ENCODE results near the gene UQCRFS1.

- TF ChIP-seq POLR2A (IDR thresholded peaks at IDR 0.05) (no peak), CTCF (IDR thresholded peaks at IDR 0.05) (no peak)
Observed at GRCh38 chr19:29239213-29239776, 26.3 kb upstream of the UQCRFS1 start.

Data from Peyer's patch (tissue), 4 donors.